HG02798 (cell line): ENCODE measurements around the gene PRKCH.
"Not testable (repeated sequence)": the region's sequence is repeated elsewhere in the genome, so short reads cannot be mapped to it uniquely, and the experiment has no call there.

Experiments used
- ATAC-seq: cut with Tn5 transposase; IDR thresholded peaks from one replicate; pipeline ENCODE4 v1.9.1; 2021; ENCODE audit warnings: mild to moderate bottlenecking; ENCODE audit not compliant: unreplicated experiment, poor library complexity

PRKCH gene

GRCh38 chr14:61386173-61386772 is 64.9 kb downstream of the PRKCH start:
- ATAC-seq, result no peak

DNA sequence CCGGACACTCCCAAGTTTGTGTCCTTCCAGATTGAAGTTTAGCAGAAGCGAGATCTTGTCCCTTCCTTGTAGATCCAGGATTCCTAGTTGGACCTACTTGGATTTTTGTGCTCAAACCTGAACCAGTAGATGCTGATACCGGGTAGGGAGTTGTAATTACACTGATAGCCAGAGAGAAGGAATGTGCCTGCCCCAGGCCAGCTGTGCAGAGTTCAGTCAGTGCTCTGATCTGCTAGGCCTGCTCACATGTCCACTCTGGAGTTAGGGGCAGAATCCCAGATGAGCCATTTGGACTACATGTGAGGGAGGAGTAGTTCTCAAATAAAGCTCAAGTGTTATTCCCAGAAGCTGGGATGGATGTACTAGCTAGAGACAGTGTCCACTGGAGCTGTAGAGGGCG is 65.7 kb downstream of the PRKCH start:
- no peak for ATAC-seq

GRCh38 chr14:61388173-61388975 is 67.0 kb downstream of the PRKCH start:
- ATAC-seq, result peak; percentile 70

DNA sequence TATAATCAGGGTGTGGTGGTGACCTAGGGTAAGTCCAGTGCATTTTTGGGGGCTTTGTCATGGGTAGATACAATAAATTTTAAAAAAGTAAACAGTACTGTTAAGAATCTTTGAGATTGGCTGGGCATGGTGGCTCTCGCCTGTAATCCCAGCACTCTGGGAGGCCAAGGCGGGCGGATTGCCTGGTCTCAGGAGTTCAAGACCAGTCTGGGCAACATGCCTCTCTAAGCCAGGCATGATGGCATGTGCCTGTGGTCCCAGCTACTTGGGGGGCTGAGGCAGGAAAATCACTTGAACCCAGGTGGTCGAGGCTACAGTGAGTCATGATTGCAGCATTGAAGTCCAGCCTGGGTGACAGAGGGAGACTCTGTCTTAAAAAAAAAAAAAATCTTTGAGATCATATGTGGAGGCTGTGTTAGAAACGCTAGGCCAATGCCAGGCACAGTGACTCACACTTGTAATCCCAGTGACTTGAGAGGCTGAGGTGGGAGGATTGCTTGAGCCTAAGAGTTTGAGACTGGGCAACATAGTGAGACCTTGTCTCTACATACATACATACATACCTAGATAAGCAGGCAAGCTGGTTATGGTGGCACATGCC is 67.7 kb downstream of the PRKCH start:
- no peak for ATAC-seq

DNA sequence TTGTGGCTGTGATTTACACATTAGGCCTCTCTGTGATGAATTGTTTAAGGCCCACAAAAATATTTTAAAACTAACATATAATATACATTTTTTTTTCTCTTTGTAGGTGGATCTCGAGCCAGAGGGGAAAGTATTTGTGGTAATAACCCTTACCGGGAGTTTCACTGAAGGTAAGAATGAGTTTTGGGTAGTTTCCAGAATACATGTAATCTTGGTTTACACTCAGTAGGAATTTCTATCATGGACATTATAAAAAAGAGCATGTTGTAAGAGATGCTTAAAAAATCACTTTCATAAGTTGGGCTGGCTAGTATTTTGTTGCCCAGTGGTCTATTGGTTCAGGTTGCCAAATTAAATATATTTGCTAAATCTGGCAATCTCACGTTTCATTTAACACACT is 69.7 kb downstream of the PRKCH start:
- ATAC-seq, result no peak

DNA sequence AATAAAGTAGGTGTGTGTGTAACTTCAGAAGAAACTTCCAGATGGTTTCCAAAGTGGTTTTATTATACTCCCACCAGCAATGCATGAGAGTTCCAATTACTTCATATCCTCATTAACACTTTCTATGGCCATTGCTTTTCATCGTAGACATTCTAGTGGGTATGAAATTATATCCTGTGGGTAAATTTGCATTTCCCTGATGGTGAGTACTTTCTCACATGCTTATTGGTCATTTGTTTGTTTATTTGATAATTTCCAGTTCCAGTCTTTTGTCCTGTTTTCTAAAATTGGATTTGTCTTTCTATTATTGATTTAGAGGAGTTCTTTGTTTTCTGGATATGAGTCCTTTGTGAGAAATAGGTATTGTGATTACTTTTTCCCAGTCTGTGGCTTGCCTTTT is 70.9 kb downstream of the PRKCH start:
- no peak for ATAC-seq

DNA sequence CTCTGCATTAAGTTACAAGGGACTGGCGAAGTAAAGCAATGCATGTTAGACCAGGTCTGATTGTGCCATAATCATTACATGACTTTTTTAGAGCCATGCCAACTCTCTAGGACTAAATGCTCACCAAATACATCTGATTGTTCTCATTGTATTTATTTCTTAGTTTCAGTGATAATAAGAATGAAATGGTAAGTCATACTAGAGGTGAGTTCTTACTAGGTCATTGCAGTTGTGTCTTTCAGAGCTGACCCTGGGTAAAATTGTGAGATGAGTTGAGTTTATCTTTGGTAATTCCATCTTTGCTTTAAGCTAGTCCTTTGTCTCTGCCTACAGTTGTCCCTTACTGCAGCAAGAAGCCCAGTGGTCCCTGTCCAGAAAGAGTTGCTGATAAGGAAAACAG is 73.2 kb downstream of the PRKCH start:
- ATAC-seq, result no peak

DNA sequence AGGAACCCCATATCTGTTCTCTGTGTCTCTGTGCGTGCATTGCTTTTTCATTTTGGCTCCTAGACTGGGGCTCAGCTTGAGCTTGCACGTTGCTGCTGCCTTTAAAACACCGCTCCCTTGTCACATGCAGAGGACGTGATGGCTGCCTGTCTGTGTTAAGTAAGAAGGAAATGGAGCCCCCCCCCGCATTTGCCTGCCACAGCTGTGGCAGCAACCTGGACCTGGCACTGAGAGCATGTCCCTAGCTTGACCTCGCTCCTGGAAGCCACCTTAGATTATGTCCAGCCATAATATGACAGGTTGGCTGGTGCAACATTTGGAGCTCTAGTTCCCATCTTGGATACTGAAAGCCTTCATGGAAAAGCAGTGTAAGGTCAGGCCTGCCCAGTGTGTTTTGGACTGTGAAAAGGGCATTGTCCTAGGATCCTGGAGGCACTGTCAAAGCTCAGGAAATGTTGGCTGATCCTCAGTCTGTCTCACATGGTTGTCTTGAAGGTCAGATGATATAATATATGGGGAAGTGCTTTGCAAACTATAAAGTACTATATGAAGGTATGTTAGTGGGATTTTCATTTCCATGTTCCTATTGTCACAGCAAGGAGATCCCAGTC is 73.8 kb downstream of the PRKCH start:
- no peak for ATAC-seq

DNA sequence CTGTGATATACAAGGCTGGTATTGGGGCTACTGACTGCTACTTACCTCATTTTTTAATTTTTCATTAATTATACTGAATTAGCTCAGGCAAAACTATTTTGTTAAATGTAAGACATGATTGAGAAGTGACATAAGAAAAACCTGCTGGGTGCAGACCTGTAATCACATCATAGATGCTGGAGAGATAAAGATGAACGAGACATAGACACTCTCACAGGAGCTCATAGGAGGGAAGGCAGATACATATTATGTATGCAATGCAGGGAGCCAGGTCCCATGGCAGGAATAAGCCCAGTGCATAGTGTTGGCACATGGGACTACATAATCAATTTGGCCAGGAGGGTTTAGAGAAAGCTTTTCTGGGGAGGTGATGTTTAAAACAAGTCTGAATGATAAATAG is 74.9 kb downstream of the PRKCH start:
- no peak for ATAC-seq

GRCh38 chr14:61396694-61397093 is 75.3 kb downstream of the PRKCH start:
- ATAC-seq, result no peak

DNA sequence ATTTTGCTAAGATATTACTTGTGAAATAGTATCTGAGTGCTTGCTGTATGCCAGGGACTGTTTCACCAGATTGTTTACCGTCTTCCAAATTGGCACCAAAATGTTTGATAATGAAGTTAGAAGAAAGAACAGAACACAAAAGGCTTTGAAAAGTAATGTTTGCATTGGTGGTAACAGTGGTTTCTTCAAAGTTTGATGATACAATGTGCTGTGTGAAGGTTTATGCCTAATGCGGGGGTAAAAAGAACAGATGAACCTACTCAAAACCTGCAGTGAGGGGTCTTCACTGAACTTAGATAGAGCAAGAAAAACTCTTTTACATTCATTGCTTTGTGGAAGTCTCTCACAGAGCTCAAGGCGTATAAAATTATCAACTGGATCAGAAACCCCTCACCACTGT is 76.2 kb downstream of the PRKCH start:
- ATAC-seq, result no peak

DNA sequence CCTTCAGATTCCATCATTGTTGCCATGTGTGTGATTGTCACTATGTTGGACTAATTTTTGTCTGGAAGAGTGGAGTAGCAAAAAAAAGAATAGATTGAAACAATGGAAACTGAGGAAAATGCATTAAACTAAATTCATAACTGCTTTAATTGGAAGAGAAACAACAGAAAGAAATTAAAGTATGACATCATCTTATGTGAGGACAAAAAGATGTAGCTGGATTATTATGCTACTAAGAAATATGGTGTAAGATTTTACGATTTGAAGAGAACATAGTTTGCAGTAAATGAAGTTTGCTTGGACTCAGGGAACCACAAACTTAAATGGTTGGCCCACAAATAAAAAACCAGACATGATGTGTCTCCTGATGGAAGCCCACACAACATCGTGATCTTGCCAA is 76.8 kb downstream of the PRKCH start:
- ATAC-seq, result no peak

GRCh38 chr14:61399365-61399764 is 78.0 kb downstream of the PRKCH start:
- ATAC-seq, result no peak

DNA sequence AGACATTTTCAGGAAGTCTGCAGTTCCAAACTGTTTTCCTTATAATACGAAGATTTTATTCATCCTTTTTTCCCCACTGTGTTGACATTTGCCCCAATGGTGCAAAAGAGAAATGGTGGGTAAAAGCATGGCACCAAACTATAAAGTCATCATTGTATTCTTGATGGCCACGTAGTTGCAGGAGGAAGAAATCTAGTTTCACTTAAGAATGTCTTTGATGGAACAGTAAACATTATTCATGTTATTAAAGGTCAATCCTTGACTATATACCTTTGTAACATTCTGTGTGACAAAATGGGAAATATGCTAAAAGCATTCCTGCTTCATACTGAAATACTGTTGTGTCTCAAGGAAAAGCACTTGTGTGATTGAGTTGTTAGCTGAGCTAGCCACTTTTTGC is 80.1 kb downstream of the PRKCH start:
- ATAC-seq, result no peak

DNA sequence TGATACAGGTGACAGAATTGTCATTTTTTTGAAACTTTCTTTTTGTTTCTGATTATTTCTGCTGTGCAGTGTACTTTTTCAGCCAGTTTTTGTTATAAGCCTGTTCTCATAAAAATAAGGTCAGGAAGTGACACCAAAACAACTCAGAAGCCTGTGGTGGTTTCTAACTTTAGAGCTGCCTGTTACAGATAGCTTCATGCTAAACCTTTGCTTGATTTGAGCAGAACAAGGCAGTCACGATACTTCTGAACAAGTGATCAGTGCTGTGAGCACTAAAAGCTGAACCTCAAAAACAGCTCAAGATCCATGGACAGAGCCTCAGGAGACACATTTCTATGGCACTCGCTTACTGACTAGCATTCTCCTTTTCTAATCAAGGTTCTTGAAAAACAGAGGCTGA is 82.0 kb downstream of the PRKCH start:
- peak; percentile 58 for ATAC-seq

GRCh38 chr14:61404637-61405036 is 83.3 kb downstream of the PRKCH start:
- no peak for ATAC-seq

DNA sequence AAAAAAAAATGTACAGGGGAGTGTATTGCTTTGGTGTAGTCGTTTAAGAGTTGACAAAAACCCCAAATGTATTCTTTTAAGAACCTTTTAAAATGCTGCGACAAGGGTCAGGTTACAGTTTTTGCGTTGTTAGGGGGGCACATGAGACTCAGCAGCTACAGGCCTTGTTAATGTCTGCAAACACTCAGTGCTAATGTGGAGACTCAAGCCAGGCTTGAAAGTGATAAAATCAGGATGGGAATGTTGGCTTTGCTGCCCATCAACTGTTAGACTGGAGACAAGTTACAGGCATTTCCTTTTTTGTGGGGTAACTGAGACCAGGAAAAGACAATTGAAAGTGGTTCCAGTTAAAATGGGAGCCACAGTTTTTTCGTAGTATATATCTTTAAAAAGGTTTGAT is 84.8 kb downstream of the PRKCH start:
- no peak for ATAC-seq

DNA sequence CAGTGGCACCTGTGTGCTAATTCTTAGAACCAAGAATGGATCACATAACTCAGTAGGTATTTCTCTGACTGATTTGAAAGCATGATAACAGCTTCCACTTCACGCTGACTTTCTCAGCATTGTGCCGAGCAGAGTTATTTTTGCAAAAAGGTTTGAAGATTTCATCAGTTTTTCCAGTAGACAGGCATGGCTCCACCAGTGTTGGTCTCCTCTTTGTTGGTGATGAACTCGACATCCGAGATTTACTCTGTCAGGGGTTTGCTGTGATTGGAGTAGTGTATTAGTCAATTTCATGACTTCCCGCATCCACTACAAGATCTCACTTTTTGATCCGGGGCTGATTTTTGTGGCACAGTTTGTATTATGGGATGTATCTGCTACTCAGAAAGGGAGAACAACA is 85.3 kb downstream of the PRKCH start:
- ATAC-seq, result no peak

DNA sequence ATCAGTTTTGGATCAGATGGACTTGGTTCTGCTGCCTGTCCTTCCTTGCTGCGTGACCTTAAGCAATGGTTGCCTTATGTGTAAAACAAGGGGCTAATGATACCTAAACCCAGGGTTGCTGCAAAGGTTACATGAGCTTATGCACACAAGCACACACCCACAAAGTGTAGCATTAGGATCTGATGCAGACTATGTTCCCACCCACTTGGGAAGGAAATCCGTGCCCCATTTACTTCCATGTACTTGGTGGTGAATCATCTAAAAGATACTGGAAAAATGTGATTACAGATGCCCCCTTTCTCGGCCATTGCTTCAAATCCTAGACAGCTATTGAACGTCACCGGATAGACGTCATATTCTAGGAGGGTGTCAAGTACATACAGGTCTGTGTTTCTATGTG is 87.1 kb downstream of the PRKCH start:
- no peak for ATAC-seq

DNA sequence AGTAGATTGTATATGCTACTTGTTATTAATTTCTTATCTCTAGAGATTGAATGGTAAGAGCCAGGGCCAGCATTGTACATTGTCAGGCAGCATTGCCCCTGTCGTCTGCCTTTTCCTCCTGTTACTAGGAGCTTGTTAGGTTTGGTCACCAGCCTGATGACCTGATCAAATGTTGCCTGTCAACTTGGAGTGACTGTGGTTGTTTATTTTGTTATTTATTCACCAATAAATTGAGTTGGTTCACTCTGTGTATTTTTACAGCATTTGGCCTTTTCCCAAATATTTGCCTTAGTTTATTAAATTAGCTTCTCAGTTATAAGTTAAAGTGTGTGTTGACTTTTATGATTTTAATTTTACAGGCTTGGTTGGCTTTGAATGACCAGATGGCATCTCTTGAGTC is 88.4 kb downstream of the PRKCH start:
- ATAC-seq, result no peak

- not testable (repeated sequence) for ATAC-seq
These were observed 94.6 kb downstream of the PRKCH start for GRCh38 chr14:61415934-61416333.
